Measurements from ENCODE around the gene GKN2. TPM values are rescaled to one million over a fixed set of nuclear protein-coding genes. Genes with fewer than 3 reads are reported as not detected.

GKN2 gene
- total RNA-seq, 1 experiment from 2014 or later = not detected

GRCh38 chr2:68964282-68964681 lies 11.6 kb upstream of the GKN2 start:
- TF ChIP-seq TCF7L2 (IDR thresholded peaks at IDR 0.05; ENCODE audit: low read depth, low read length) = no peak
- TF ChIP-seq POLR2AphosphoS5 (IDR thresholded peaks at IDR 0.05; ENCODE audit: low read depth, low read length) = no peak
- TF ChIP-seq SIN3A (IDR thresholded peaks at IDR 0.05; ENCODE audit: borderline replicate concordance, insufficient read depth, low read depth, low read length) = no peak
- TF ChIP-seq, protein P1, sequence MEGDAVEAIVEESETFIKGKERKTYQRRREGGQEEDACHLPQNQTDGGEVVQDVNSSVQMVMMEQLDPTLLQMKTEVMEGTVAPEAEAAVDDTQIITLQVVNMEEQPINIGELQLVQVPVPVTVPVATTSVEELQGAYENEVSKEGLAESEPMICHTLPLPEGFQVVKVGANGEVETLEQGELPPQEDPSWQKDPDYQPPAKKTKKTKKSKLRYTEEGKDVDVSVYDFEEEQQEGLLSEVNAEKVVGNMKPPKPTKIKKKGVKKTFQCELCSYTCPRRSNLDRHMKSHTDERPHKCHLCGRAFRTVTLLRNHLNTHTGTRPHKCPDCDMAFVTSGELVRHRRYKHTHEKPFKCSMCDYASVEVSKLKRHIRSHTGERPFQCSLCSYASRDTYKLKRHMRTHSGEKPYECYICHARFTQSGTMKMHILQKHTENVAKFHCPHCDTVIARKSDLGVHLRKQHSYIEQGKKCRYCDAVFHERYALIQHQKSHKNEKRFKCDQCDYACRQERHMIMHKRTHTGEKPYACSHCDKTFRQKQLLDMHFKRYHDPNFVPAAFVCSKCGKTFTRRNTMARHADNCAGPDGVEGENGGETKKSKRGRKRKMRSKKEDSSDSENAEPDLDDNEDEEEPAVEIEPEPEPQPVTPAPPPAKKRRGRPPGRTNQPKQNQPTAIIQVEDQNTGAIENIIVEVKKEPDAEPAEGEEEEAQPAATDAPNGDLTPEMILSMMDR (IDR thresholded peaks at IDR 0.05) = no peak
- TF ChIP-seq REST (IDR thresholded peaks at IDR 0.05; ENCODE audit: insufficient read depth in 1 of 2, low read depth in 2 of 2, low read length in 1 of 2) = no peak
- ATAC-seq (no peak), DNase-seq (ENCODE audit: low read depth, low spot score) (no peak)
- ChIA-PET POLR2A (no interaction called here), CTCF (no interaction called here)
- BruUV-seq (replicated peaks) = no TSS peak
- Histone ChIP-seq H3K27ac (ENCODE audit: low read length) (no peak overlapping the region), H3K9me3 (ENCODE audit: control insufficient read depth, insufficient read depth, low read depth, low read length) (no peaks in the 10 kb centered on the region), H3K27me3 (ENCODE audit: control insufficient read depth, insufficient read depth, low read length) (no peaks in the 10 kb centered on the region), H3K4me1 (ENCODE audit: control insufficient read depth, insufficient read depth, low read length) (no peaks in the 10 kb centered on the region), H3K4me3 (ENCODE audit: low read depth in 2 of 2, low read length in 2 of 2) (no peak overlapping the region), H3K36me3 (ENCODE audit: control insufficient read depth, insufficient read depth, low read length) (no peaks in the 10 kb centered on the region)
- in situ Hi-C loops (cut with HindIII; ENCODE audit: low pct_unique_long_range_greater_than_20kb, low sequenced_read_pairs) = no loop called here
- intact Hi-C loops (cut with micrococcal nuclease; ENCODE audit: unreplicated experiment) = no loop called here

- Histone ChIP-seq H3K36me3 (ENCODE audit: control insufficient read depth, insufficient read depth, low read length) (no peaks in the 10 kb centered on the region), H3K27ac (ENCODE audit: low read length) (no peak overlapping the region), H3K4me3 (ENCODE audit: low read depth in 2 of 2, low read length in 2 of 2) (no peak overlapping the region), H3K27me3 (ENCODE audit: control insufficient read depth, insufficient read depth, low read length) (no peaks in the 10 kb centered on the region), H3K9me3 (ENCODE audit: control insufficient read depth, insufficient read depth, low read depth, low read length) (no peaks in the 10 kb centered on the region), H3K4me1 (ENCODE audit: control insufficient read depth, insufficient read depth, low read length) (no peaks in the 10 kb centered on the region)
- in situ Hi-C loops (cut with HindIII; ENCODE audit: low pct_unique_long_range_greater_than_20kb, low sequenced_read_pairs) (no loop called here), intact Hi-C loops (cut with micrococcal nuclease; ENCODE audit: unreplicated experiment) (no loop called here)
- POLR2A ChIA-PET = interaction anchor here (0.7 kb wide), 1 partner anchor 490 kb away, joined by 5 read pairs; no protein-coding TSS in a partner anchor
- DNase-seq (ENCODE audit: low read depth, low spot score) (no peak), ATAC-seq (no peak)
- TF ChIP-seq, protein P1 (IDR thresholded peaks at IDR 0.05) = no peak
- TF ChIP-seq SIN3A (IDR thresholded peaks at IDR 0.05; ENCODE audit: borderline replicate concordance, insufficient read depth, low read depth, low read length) = no peak
- TF ChIP-seq REST (IDR thresholded peaks at IDR 0.05; ENCODE audit: insufficient read depth in 1 of 2, low read depth in 2 of 2, low read length in 1 of 2) = no peak
- TF ChIP-seq POLR2AphosphoS5 (IDR thresholded peaks at IDR 0.05; ENCODE audit: low read depth, low read length) = no peak
- no peak for TF ChIP-seq TCF7L2 (IDR thresholded peaks at IDR 0.05; ENCODE audit: low read depth, low read length)
- CTCF ChIA-PET = interaction anchor here (0.7 to 0.9 kb wide), 2 partner anchors 10 to 49 kb away, joined by 3 to 5 read pairs; no protein-coding TSS in a partner anchor
- no TSS peak for BruUV-seq (replicated peaks)
These were observed 8.7 kb upstream of the GKN2 start for GRCh38 chr2:68961380-68961779.
